ENCODE data around the gene WDR6. TPM values are rescaled to one million over a fixed set of nuclear protein-coding genes. Genes with fewer than 3 reads are reported as not detected.

WDR6 gene
- total RNA-seq, 1 donor from 2014 or later, result 131 TPM

DNA sequence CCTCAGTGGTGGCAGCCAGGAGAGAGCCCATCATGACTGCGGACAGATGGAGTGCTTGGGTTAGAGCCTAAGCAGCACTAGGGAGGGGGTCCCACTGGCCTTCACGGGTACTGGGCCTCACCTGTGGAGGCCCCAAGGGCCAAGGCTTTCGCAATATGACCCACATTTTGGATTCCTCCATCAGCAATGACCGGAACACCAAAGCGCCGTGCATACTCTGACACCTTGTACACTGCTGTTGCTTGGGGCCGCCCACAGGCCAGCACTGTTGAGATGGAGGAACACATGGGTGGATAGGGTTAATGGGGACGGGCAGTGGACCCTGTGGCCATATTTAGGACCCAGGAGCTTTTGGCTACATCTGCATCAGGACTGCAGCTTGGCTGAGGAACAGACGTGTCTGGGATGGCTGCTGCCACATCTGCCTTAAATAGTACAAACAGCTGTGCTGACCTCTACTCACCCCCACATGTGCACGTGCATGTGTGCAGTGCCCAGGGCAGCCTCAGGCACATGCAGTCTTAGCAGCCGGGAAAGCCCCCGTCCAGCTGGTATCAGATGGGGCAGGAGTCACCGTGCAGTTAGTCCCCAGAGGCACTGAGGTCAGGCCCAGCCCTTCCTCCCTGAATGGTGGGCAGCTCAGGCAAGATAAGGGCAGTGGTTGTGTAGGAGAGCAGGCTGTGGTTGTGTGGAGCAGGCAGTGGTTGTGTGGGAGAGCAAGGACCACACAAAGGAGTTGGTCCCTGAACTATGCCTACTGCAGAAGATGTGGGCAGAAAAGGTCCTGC lies 18.0 kb downstream of the WDR6 start:
- Histone ChIP-seq H3K9me3 (ENCODE audit: low read depth) (no peaks in the 10 kb centered on the region), H3F3A (ENCODE audit: low read depth) (peaks cover 60% of the 10 kb centered on the region), H3K4me1 (peaks cover 19% of the 10 kb centered on the region), H2AFZ (replicated peaks) (no peak overlapping the region), H3K27me3 (no peaks in the 10 kb centered on the region), H3K4me2 (no peak overlapping the region), H3K79me2 (ENCODE audit: low read depth) (peaks cover 49% of the 10 kb centered on the region), H3K4me3 (no peak overlapping the region), H3K36me3 (no peaks in the 10 kb centered on the region), H3K9ac (no peak overlapping the region), H4K20me1 (ENCODE audit: low read depth) (peaks cover 9% of the 10 kb centered on the region), H3K27ac (no peak overlapping the region)
- peaks cover 14% of the 10 kb centered on the region for H3K27me3 Mint-ChIP-seq (ENCODE audit: insufficient read depth, low read depth)
- H3K27ac Mint-ChIP-seq, result no peak overlapping the region
- no peak for DNase-seq (ENCODE audit: low spot score)
- H3K36me3 Mint-ChIP-seq, result peaks cover 29% of the 10 kb centered on the region
- TF ChIP-seq, protein P1, sequence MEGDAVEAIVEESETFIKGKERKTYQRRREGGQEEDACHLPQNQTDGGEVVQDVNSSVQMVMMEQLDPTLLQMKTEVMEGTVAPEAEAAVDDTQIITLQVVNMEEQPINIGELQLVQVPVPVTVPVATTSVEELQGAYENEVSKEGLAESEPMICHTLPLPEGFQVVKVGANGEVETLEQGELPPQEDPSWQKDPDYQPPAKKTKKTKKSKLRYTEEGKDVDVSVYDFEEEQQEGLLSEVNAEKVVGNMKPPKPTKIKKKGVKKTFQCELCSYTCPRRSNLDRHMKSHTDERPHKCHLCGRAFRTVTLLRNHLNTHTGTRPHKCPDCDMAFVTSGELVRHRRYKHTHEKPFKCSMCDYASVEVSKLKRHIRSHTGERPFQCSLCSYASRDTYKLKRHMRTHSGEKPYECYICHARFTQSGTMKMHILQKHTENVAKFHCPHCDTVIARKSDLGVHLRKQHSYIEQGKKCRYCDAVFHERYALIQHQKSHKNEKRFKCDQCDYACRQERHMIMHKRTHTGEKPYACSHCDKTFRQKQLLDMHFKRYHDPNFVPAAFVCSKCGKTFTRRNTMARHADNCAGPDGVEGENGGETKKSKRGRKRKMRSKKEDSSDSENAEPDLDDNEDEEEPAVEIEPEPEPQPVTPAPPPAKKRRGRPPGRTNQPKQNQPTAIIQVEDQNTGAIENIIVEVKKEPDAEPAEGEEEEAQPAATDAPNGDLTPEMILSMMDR (IDR thresholded peaks at IDR 0.05), result no peak
- TF ChIP-seq EZH2phosphoT487 (IDR thresholded peaks at IDR 0.05) (no peak), EZH2 (IDR thresholded peaks at IDR 0.05) (no peak)
- H3K9me3 Mint-ChIP-seq, result no peaks in the 10 kb centered on the region
- H3K4me3 Mint-ChIP-seq, result no peak overlapping the region
- H3K4me1 Mint-ChIP-seq, result peaks cover 32% of the 10 kb centered on the region

DNA sequence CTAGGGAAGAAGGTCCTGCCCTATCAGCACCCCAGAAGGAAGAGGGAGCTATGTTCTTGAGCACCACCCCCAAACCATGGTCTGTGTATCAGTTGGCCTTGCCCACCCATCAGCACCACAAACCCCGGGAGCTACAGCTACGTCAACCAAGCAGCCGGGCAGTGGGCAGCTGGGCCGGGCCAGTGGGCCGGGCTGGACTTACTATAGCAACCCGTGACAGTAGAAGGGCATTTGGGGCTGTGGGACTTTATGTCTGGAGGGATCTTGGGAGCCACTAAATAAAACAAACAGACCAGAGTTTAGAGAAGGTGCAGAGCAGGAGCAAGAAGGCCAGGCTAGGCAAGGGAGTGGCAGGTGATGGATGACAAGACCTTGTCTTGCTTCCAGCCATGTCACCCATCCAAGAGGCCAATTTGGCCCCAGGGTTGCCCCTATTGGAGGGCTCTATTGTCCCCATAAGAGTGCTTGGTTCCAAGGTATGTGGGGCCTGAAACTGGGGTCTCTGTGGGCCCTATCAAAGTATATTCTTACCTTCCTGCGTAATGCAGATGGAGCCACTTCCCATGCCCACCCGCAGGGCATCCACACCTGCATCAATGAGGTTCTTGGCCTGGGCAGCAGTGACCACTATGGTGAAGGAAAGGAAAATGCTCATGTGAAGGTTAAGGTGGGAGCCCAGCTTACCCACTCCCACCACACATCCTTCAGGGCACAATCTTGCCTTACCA lies 18.8 kb downstream of the WDR6 start:
- Mint-ChIP-seq H3K4me3 (peak overlapping the region; percentile 67), H3K36me3 (peaks cover 29% of the 10 kb centered on the region), H3K27ac (no peak overlapping the region), H3K4me1 (peaks cover 29% of the 10 kb centered on the region), H3K27me3 (ENCODE audit: insufficient read depth, low read depth) (peaks cover 14% of the 10 kb centered on the region), H3K9me3 (no peaks in the 10 kb centered on the region)
- H3K9ac ChIP-seq, result no peak overlapping the region
- H3K27me3 ChIP-seq, result no peaks in the 10 kb centered on the region
- H3K4me1 ChIP-seq, result peaks cover 18% of the 10 kb centered on the region
- no peak overlapping the region for H3K4me3 ChIP-seq
- H2AFZ ChIP-seq (replicated peaks), result no peak overlapping the region
- no peak overlapping the region for H3K4me2 ChIP-seq
- H3F3A ChIP-seq (ENCODE audit: low read depth), result peaks cover 66% of the 10 kb centered on the region
- DNase-seq (ENCODE audit: low spot score), result no peak
- peaks cover 42% of the 10 kb centered on the region for H3K79me2 ChIP-seq (ENCODE audit: low read depth)
- H4K20me1 ChIP-seq (ENCODE audit: low read depth), result peaks cover 8% of the 10 kb centered on the region
- TF ChIP-seq EZH2 (IDR thresholded peaks at IDR 0.05), result no peak
- TF ChIP-seq, protein P1 (IDR thresholded peaks at IDR 0.05), result no peak
- no peak for TF ChIP-seq EZH2phosphoT487 (IDR thresholded peaks at IDR 0.05)
- no peak overlapping the region for H3K27ac ChIP-seq
- H3K36me3 ChIP-seq, result no peaks in the 10 kb centered on the region
- no peaks in the 10 kb centered on the region for H3K9me3 ChIP-seq (ENCODE audit: low read depth)

DNA sequence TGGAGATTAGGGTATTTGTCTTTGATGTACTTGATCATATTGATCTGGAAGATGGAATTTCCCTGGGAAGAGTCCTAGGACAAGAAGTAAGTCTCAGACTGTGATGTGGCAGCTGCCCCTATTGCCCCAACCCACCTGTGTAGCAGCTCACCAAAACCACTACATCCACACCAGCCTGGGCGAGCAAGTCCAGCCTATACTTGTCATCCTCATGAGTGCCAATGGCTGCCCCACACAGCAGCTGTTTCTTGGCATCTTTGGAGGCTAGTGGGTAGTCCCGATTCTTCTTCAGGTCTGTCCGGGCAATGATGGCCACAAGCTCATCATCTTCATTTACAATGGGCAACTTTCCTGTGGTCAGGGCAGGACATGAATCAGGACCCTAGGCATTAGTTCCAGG lies 19.3 kb downstream of the WDR6 start:
- H3K9ac ChIP-seq, result no peak overlapping the region
- H3K27ac Mint-ChIP-seq, result no peak overlapping the region
- H3K9me3 Mint-ChIP-seq, result no peaks in the 10 kb centered on the region
- TF ChIP-seq, protein P1 (IDR thresholded peaks at IDR 0.05), result no peak
- TF ChIP-seq EZH2 (IDR thresholded peaks at IDR 0.05), result no peak
- TF ChIP-seq EZH2phosphoT487 (IDR thresholded peaks at IDR 0.05), result no peak
- no peak for DNase-seq (ENCODE audit: low spot score)
- peaks cover 14% of the 10 kb centered on the region for H3K27me3 Mint-ChIP-seq (ENCODE audit: insufficient read depth, low read depth)
- H3K36me3 ChIP-seq, result no peaks in the 10 kb centered on the region
- peaks cover 29% of the 10 kb centered on the region for H3K4me1 Mint-ChIP-seq
- peaks cover 8% of the 10 kb centered on the region for H4K20me1 ChIP-seq (ENCODE audit: low read depth)
- H3K4me3 Mint-ChIP-seq, result no peak overlapping the region
- H2AFZ ChIP-seq (replicated peaks), result no peak overlapping the region
- peaks cover 39% of the 10 kb centered on the region for H3K79me2 ChIP-seq (ENCODE audit: low read depth)
- H3K36me3 Mint-ChIP-seq, result peaks cover 30% of the 10 kb centered on the region
- H3K27me3 ChIP-seq, result no peaks in the 10 kb centered on the region
- peaks cover 70% of the 10 kb centered on the region for H3F3A ChIP-seq (ENCODE audit: low read depth)
- H3K4me3 ChIP-seq, result no peak overlapping the region
- no peak overlapping the region for H3K4me2 ChIP-seq
- H3K4me1 ChIP-seq, result peaks cover 18% of the 10 kb centered on the region
- H3K27ac ChIP-seq, result no peak overlapping the region
- no peaks in the 10 kb centered on the region for H3K9me3 ChIP-seq (ENCODE audit: low read depth)

Measured in neural progenitor cell (in vitro differentiated cells).